ENCODE results near the gene GPR45.

DNA sequence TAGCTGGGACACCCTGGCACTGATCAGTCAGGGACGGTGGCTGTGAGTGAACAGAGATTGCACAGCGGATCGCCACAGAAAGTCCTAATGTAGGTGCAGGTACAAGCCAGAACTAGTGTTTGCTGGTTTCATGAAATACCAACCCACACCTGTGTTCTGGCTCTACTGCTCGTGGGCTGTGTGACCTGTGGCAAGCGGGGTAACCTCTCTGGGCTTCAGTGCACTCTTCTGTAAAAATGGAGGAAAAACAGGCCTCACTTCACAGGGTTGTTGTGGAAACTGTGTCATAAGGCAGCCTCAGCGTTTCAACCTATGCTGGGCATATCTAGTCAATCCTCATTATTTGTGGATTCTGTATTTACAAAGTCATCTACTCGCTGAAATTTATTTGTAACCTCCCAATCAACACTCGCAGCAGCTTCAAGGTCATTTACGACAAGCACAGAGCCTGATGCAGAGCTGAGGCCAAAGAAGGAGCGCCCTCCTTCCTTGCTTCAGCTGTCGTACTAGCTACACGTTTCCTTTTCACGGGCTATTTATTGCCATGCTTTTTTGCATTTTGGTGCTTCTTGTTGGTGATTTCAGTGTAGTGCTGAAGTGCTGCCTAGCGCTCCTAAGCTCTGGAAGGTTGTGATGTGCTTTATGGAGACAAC is 30.0 kb downstream of the GPR45 start:
- TF ChIP-seq TARDBP (CRISPR knock-in tag; IDR thresholded peaks at IDR 0.05), result no peak
- no peak for TF ChIP-seq AGO2 (optimal IDR thresholded peaks at IDR 0.05; ENCODE audit: low read depth, low read length)
- no peak for TF ChIP-seq ZC3H4 (CRISPR knock-in tag; IDR thresholded peaks at IDR 0.05; ENCODE audit: borderline replicate concordance)
- TF ChIP-seq, protein P1, sequence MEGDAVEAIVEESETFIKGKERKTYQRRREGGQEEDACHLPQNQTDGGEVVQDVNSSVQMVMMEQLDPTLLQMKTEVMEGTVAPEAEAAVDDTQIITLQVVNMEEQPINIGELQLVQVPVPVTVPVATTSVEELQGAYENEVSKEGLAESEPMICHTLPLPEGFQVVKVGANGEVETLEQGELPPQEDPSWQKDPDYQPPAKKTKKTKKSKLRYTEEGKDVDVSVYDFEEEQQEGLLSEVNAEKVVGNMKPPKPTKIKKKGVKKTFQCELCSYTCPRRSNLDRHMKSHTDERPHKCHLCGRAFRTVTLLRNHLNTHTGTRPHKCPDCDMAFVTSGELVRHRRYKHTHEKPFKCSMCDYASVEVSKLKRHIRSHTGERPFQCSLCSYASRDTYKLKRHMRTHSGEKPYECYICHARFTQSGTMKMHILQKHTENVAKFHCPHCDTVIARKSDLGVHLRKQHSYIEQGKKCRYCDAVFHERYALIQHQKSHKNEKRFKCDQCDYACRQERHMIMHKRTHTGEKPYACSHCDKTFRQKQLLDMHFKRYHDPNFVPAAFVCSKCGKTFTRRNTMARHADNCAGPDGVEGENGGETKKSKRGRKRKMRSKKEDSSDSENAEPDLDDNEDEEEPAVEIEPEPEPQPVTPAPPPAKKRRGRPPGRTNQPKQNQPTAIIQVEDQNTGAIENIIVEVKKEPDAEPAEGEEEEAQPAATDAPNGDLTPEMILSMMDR (CRISPR knock-in tag; IDR thresholded peaks at IDR 0.05), result no peak
- TF ChIP-seq BORCS8-MEF2B (CRISPR knock-in tag; IDR thresholded peaks at IDR 0.05), result no peak
- TF ChIP-seq ASH2L (IDR thresholded peaks at IDR 0.05; ENCODE audit: insufficient read length, low read depth, low read length), result no peak
- no peak for TF ChIP-seq ZBTB4 (CRISPR knock-in tag; IDR thresholded peaks at IDR 0.05; ENCODE audit: borderline replicate concordance)
